HepG2 (cell line): ENCODE results near the gene NUP153. TPM values are rescaled to one million over a fixed set of nuclear protein-coding genes. Genes with fewer than 3 reads are reported as not detected.
A peak's percentile ranks its signal among the peaks of the same experiment; 100 is the strongest.

Experiments used
- ARHGAP35 ChIP-seq: sonication (generic); formaldehyde crosslinking; IDR thresholded peaks from 2 replicates; pipeline ENCODE4 v1.9.0; 2022; ENCODE audit warnings: mild to moderate bottlenecking, inconsistent platforms, moderate library complexity, missing genetic modification reagents, borderline replicate concordance
- ASH2L ChIP-seq: fragments of 300-600, 200-600 bp; sonication (generic); IDR thresholded peaks from 2 replicates; pipeline ENCODE4 v1.7.0; 2017; ENCODE audit warnings: low read depth, mild to moderate bottlenecking, moderate library complexity, mixed read lengths, low read length; ENCODE audit not compliant: insufficient read length
- ETV5 ChIP-seq: IDR thresholded peaks from 2 replicates; pipeline ENCODE4 v1.6.1; 2018; ENCODE audit warnings: missing biosample characterization, missing genetic modification reagents, inconsistent platforms, borderline replicate concordance
- ETV6 ChIP-seq: sonication (generic); formaldehyde crosslinking; conservative IDR thresholded peaks from 2 replicates; pipeline ENCODE4 v1.4.0; 2020; ENCODE audit warnings: missing genetic modification reagents
- FOXA1 ChIP-seq, 2 experiments: fragments of 450-650 bp in 1 of 2; sonication (generic) in 1 of 2; formaldehyde crosslinking in 1 of 2; IDR thresholded peaks; 2 replicates each; pipeline versions ENCODE4 v1.4.0 to v1.6.1; 2016 to 2020; ENCODE audit warnings: missing genetic modification reagents in 1 of 2
- GLI4 ChIP-seq: sonication (generic); formaldehyde crosslinking; IDR thresholded peaks from 2 replicates; pipeline ENCODE4 v1.5.1; 2020; ENCODE audit warnings: missing genetic modification reagents, mild to moderate bottlenecking, moderate library complexity, borderline replicate concordance
- IKZF1 ChIP-seq: fragments of 450-650 bp; IDR thresholded peaks from 2 replicates; pipeline ENCODE4 v1.7.1; 2016
- KAT2B ChIP-seq: fragments of 150-350 bp; IDR thresholded peaks from 2 replicates; pipeline ENCODE4 v1.6.1; 2014; ENCODE audit warnings: low read depth, low read length, borderline replicate concordance
- MEIS1 ChIP-seq: sonication (generic); formaldehyde crosslinking; IDR thresholded peaks from 2 replicates; pipeline ENCODE4 v1.9.0; 2021; ENCODE audit warnings: mild to moderate bottlenecking, missing genetic modification reagents, moderate library complexity, borderline replicate concordance
- NCOA1 ChIP-seq: sonication (generic); formaldehyde crosslinking; IDR thresholded peaks from 2 replicates; pipeline ENCODE4 v1.9.0; 2021; ENCODE audit warnings: missing genetic modification reagents
- NRL ChIP-seq: sonication (generic); formaldehyde crosslinking; IDR thresholded peaks from 2 replicates; pipeline ENCODE4 v1.5.0; 2020; ENCODE audit warnings: missing genetic modification reagents, mild to moderate bottlenecking, moderate library complexity, borderline replicate concordance
- PCBP1 ChIP-seq: fragments of 200-400 bp; formaldehyde crosslinking; IDR thresholded peaks from 2 replicates; pipeline ENCODE4 v1.6.1; 2017; ENCODE audit warnings: mild to moderate bottlenecking, low read depth, low read length, borderline replicate concordance
- SMAD1 ChIP-seq: sonication (generic); formaldehyde crosslinking; IDR thresholded peaks from 2 replicates; pipeline ENCODE4 v1.4.0; 2020; ENCODE audit warnings: missing genetic modification reagents, low read depth, mild to moderate bottlenecking, borderline replicate concordance
- SMAD3 ChIP-seq: sonication (generic); formaldehyde crosslinking; IDR thresholded peaks from 2 replicates; pipeline ENCODE4 v1.4.0; 2020; ENCODE audit warnings: missing genetic modification reagents
- TEAD3 ChIP-seq: optimal IDR thresholded peaks from 2 replicates; pipeline ENCODE3; 2016; ENCODE audit warnings: borderline replicate concordance
- ZMYM4 ChIP-seq: sonication (generic); formaldehyde crosslinking; IDR thresholded peaks from 2 replicates; pipeline ENCODE4 v1.8.1; 2023; ENCODE audit warnings: mild to moderate bottlenecking, missing genetic modification reagents
- ZNF12 ChIP-seq: sonication (generic); formaldehyde crosslinking; IDR thresholded peaks from 2 replicates; pipeline ENCODE4 v1.5.0; 2020; ENCODE audit warnings: missing genetic modification reagents
- ZNF17 ChIP-seq: sonication (generic); formaldehyde crosslinking; IDR thresholded peaks from 2 replicates; pipeline ENCODE4 v1.5.0; 2020; ENCODE audit warnings: mild to moderate bottlenecking, missing genetic modification reagents
- ZNF234 ChIP-seq: sonication (generic); formaldehyde crosslinking; conservative IDR thresholded peaks from 2 replicates; pipeline ENCODE4 v1.5.1; 2020; ENCODE audit warnings: mild to moderate bottlenecking, missing genetic modification reagents
- ZNF251 ChIP-seq: sonication (generic); formaldehyde crosslinking; IDR thresholded peaks from 2 replicates; pipeline ENCODE4 v1.9.0; 2021; ENCODE audit warnings: mild to moderate bottlenecking, missing genetic modification reagents
- ZNF326 ChIP-seq: sonication (generic); formaldehyde crosslinking; IDR thresholded peaks from 2 replicates; pipeline ENCODE4 v1.4.0; 2020; ENCODE audit warnings: missing genetic modification reagents, borderline replicate concordance
- ZNF614 ChIP-seq: IDR thresholded peaks from 2 replicates; pipeline ENCODE4 v1.6.1; 2018; ENCODE audit warnings: missing biosample characterization, missing genetic modification reagents, inconsistent platforms, borderline replicate concordance
- ZNF891 ChIP-seq: sonication (generic); formaldehyde crosslinking; IDR thresholded peaks from 2 replicates; pipeline ENCODE4 v1.5.0; 2020; ENCODE audit warnings: mild to moderate bottlenecking, missing genetic modification reagents
- polyA plus RNA-seq, 8 experiments: library from polyadenylated mRNA; depleted of rRNA in 3 of 8; stranded (reverse) in 7 of 8; unstranded in 1 of 8; fragments of >200 nt; fragmentation: Illumina TruSeq in 4 of 8; extraction: Trizol in 4 of 8; gene quantifications; 2 replicates each; pipeline versions ENCODE4 v1.2.1 to v1.2.3, GENCODE V29; 2011 to 2016; ENCODE audit warnings: low read depth in 4 of 8, missing spikeins in 1 of 8, mixed read lengths in 1 of 8; ENCODE audit not compliant: insufficient read depth in 1 of 8
- total RNA-seq, 5 experiments: library from RNA; depleted of rRNA; stranded (reverse); fragments of >200 nt; fragmentation: Illumina TruSeq; extraction: Trizol; gene quantifications; 2 replicates each; pipeline ENCODE4 v1.2.3, GENCODE V29; 2016; ENCODE audit warnings: low read depth in 1 of 5
- TF ChIP-seq, protein P1 (sequence below): IDR thresholded peaks from 2 replicates; pipeline ENCODE4 v1.6.1; 2016; ENCODE audit warnings: mild to moderate bottlenecking
- TF ChIP-seq, protein P2 (sequence below): sonication (generic); formaldehyde crosslinking; IDR thresholded peaks from 2 replicates; pipeline ENCODE4 v1.8.1; 2023; ENCODE audit warnings: mild to moderate bottlenecking, missing genetic modification reagents

The NUP153 gene
- total and polyA plus RNA-seq, 2 of the 13 experiments (the other 11 are each of a cell fraction or from before 2014, with no cell fraction given): 29.8 to 55.2 TPM

DNA sequence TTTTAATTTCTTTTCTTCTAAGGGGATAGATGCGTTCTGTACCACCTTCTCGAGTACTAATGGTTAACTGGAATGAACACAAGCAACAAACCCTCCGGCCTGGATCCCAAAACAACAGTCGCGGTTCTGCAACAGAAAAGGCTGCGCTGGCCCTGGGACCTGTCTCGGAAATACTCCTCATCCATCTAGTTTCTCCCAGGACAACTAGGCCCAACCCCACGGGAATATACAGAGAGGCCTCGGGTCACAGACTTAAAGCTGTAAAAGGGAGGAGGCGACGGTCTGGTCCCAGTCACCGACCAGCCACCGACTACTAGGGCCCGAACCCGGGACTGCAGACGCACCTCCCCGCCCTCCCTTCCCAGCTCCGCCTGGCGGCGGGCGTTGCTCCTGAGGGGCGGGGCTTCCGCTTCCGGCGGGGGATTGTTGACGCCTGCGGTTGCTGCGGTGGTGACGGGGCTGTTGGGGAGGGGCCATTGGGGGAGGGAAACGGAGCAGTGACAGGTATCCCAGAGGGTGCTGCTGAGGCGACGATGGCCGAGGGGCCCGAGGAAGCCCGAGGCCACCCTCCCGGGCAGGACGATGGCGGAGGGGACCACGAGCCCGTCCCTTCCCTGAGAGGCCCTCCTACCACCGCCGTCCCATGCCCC is 106.7 kb downstream of the NUP153 start, which contains the start of gene FAM8A1 (continued):
- TF ChIP-seq ZNF614 (CRISPR knock-in tag) (peak; percentile 86; the same call in 1 of the 2 replicates), ZNF234 (CRISPR knock-in tag) (no peak), ETV6 (CRISPR knock-in tag) (peak; percentile 85), PCBP1 (peak; percentile 90; the same call in 1 of the 2 replicates), ZNF891 (peak; percentile 24; the same call in 1 of the 2 replicates), ARHGAP35 (CRISPR knock-in tag) (no peak), IKZF1 (no peak), FOXA1 (IDR thresholded peaks at IDR 0.05) (no peak), FOXA1 (CRISPR knock-in tag; IDR thresholded peaks at IDR 0.05) (no peak), ZNF17 (CRISPR knock-in tag) (no peak), ETV5 (CRISPR knock-in tag) (peak; percentile 94), ZNF12 (CRISPR knock-in tag) (0 out of 2 replicates have a peak, but pooled peaks have one; percentile 17), ZMYM4 (peak; percentile 93), ZNF251 (CRISPR knock-in tag) (no peak), ASH2L (no peak), GLI4 (CRISPR knock-in tag) (peak; percentile 18; the same call in 1 of the 2 replicates), SMAD3 (CRISPR knock-in tag) (peak; percentile 30; the same call in 1 of the 2 replicates), NRL (no peak; the same call in 1 of the 2 replicates), NCOA1 (CRISPR knock-in tag) (no peak), SMAD1 (CRISPR knock-in tag) (peak; percentile 90; the same call in 1 of the 2 replicates), ZNF326 (CRISPR knock-in tag) (no peak), MEIS1 (peak; percentile 85; the same call in 1 of the 2 replicates), KAT2B (no peak), TEAD3 (CRISPR knock-in tag) (peak; percentile 63)
- TF ChIP-seq, protein P1, sequence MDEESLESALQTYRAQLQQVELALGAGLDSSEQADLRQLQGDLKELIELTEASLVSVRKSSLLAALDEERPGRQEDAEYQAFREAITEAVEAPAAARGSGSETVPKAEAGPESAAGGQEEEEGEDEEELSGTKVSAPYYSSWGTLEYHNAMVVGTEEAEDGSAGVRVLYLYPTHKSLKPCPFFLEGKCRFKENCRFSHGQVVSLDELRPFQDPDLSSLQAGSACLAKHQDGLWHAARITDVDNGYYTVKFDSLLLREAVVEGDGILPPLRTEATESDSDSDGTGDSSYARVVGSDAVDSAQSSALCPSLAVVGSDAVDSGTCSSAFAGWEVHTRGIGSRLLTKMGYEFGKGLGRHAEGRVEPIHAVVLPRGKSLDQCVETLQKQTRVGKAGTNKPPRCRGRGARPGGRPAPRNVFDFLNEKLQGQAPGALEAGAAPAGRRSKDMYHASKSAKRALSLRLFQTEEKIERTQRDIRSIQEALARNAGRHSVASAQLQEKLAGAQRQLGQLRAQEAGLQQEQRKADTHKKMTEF (CRISPR knock-in tag): peak; percentile 78
- TF ChIP-seq, protein P2, sequence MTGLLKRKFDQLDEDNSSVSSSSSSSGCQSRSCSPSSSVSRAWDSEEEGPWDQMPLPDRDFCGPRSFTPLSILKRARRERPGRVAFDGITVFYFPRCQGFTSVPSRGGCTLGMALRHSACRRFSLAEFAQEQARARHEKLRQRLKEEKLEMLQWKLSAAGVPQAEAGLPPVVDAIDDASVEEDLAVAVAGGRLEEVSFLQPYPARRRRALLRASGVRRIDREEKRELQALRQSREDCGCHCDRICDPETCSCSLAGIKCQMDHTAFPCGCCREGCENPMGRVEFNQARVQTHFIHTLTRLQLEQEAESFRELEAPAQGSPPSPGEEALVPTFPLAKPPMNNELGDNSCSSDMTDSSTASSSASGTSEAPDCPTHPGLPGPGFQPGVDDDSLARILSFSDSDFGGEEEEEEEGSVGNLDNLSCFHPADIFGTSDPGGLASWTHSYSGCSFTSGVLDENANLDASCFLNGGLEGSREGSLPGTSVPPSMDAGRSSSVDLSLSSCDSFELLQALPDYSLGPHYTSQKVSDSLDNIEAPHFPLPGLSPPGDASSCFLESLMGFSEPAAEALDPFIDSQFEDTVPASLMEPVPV (CRISPR knock-in tag): peak; percentile 91
